Activated CD4-positive, alpha-beta T cell treated with anti-CD3 and anti-CD28 coated beads, Interleukin-2, amount 50 U/mL, for 24 hours (primary cell): ENCODE measurements around the gene RPTOR.

ENCODE experiments used
- DNase-seq, 2 donors: peaks; one replicate each; pipeline ENCODE4 v3.0.0-alpha.2; 2020; ENCODE audit warnings: low read depth in 1 of 2, low spot score in 1 of 2

RPTOR gene

DNA sequence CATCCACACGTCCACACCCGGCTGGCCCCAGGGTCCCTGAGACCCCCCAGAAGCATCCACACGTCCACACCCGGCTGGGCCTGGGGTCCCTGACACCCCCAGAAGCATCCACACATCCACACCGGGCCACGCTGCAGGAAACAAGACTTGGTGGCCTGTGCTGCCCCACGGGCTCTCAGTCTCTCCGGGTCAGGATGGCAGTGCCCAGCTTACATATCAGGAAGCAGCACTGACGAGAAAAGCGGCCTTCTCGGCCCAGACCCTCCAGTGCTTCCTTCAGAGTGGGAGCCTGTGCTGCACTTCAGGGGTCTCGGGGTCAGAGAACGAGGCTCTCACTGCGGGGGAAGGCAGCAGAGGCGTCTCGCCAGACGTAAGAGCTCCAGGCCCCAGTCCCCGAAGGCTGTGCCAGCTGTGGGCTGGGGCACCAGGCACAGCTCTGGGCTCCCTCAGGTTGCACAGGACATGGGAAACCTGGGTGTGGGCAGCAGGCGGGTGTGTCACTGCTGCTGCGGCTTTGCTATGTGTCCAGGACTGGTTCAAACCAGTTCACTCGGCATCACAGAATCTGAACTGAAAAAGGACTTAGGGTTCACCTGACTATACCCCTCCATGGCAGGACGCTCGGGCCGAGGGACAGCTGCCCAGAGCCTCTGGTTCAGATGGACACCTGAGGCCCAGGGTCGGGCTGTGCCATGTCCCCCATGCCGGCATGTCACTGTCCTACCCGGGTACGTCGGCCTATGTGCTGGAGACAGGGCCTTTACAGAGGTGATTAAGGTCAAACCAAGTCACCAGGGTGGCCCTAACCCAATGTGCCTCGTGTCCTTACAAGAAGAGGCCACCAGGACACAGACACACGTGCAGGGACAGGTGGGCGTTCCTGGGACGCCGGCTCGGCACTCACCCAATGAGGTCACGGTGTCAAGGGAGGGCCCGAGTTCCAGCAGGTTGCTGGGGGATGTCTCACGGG lies 406.8 kb downstream of the RPTOR start:
- DNase-seq = no peak

GRCh38 chr17:80952291-80952690 lies 407.7 kb downstream of the RPTOR start:
- no peak for DNase-seq

- DNase-seq = no peak
Measured at GRCh38 chr17:80953471-80954315, 409.1 kb downstream of the RPTOR start.

DNA sequence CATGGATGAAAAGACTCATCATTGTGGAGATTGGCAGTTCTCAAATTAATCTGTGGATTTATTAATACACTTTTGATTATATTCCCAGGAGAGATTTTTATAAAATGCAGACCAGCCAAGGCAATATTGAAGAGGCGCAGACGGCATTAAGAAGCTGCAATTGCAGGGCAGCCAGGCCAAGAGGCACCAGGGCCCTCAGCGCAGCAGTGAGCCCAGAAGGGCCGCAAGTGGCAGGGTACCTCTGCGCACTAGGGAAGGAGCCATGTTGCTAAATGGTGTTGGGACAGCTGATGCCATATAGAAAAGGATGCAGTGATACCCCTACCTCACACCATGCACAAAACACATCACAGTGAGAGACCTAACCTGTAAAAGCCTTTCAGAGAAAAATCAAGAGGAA lies 410.4 kb downstream of the RPTOR start:
- DNase-seq = no peak

GRCh38 chr17:80955671-80956280 lies 411.1 kb downstream of the RPTOR start:
- no peak for DNase-seq

GRCh38 chr17:80956321-80957190 lies 411.9 kb downstream of the RPTOR start:
- no peak for DNase-seq

DNA sequence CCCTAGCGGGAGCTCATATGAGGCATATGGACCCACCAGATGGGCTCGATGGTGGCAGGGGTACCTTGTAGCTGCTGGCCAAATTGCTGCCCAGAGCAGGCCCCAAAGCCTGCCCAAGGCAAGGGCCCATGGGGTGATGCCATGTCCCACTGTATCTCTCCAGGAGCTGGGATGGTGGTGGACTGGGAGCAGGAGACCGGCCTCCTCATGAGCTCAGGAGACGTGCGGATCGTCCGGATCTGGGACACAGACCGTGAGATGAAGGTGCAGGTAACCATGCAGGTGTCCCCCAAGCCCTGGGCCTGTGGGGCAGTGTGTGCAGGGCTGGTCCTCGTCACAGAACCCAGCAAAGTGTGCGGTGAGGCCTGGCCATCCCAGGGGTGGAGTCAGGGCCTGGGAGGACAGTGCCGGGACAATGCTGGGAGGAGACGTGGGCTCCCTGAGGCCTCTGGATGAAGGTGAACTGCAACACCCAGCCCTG lies 412.9 kb downstream of the RPTOR start:
- no peak for DNase-seq

GRCh38 chr17:80959330-80960036 lies 414.8 kb downstream of the RPTOR start:
- no peak for DNase-seq

DNA sequence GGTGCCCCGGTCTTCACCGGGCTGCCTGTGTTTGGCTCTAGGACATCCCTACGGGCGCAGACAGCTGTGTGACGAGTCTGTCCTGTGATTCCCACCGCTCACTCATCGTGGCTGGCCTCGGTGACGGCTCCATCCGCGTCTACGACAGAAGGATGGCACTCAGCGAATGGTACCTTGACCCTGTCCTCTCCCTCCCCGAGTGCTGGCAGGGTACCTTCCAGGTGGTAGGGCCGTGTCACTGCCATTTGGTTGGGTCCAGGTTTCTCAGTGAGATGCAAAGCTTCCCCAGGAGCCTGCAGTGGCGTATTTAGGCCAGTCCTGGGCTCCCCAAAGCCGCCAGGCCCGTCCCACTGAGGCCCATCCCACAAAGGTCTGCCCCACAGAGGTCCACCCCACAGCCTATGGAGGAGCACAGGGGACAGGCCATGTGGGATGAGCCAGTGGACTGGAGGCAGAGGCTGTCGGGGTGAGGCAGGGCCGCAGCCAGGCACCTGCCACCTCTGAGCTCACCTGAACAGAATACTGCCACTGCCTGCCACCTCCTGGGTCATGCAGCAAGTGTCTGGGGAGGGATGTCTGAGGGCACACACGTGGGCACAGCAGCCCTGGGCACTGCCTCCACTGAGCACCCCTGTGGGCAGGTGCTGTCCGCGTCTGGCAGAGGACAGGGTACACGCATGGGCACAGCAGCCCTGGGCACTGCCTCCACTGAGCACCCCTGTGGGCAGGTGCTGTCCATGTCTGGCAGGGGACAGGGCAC lies 415.6 kb downstream of the RPTOR start:
- no peak for DNase-seq

GRCh38 chr17:80960797-80961452 lies 416.3 kb downstream of the RPTOR start:
- no peak for DNase-seq

- no peak for DNase-seq
Measured at GRCh38 chr17:80961541-80962330, 417.1 kb downstream of the RPTOR start.

DNA sequence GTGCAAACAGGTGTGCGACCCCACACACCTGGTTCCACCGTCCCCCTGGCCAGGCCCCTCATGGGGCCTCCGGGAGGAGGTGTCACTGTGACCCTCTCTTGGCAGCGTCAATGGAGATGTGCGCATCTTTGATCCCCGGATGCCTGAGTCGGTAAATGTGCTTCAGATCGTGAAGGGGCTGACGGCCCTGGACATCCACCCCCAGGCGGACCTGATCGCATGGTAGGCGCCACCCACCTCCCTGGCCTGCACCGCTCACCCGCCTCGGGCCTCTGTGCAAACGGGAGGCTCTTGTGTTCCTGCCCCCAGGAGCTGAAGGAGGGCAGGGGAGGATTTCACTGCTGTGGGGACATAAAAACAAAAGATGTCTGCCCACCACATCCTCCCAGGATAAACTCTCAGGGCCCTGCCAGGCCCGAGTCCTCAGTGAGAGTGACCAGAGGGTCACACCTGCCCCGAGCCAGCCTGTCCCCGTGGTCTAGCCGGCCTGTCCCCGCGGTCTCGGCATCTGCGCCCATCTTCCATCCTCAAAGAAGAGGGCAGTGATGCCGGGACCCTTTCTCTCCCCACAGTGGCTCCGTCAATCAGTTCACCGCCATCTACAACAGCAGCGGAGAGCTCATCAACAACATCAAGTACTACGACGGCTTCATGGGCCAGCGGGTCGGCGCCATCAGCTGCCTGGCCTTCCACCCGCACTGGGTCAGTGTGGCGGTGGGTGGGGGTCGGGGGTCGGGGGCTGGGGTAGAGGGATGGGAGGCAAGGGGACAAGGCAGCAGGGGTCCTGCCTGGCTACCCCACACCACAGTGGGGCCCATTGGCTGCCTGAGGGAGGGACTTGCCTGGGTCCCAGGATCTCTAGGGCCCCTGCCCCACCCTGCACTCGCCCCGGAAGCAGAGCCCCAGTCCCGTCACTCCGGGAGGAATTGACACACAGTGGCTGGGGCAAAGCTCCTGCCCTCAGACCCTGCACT lies 418.0 kb downstream of the RPTOR start:
- DNase-seq = no peak

- no peak for DNase-seq
Measured at GRCh38 chr17:80963812-80964543, 419.3 kb downstream of the RPTOR start.

DNA sequence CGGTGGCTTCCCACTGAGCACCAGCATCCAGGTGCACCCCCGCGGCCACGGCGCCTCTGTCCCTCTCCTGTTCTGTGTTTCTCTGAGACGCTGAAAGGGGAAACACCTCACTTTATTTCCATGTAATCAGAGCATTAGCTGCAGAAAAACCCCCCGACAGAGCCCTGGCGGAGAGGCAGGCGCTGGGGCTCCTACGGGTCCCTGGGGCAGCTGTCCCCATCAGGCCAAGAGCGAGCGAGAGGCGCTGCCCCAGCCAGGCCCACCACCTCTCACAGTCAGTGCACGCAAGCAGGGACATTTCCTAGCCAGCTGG lies 419.9 kb downstream of the RPTOR start:
- DNase-seq = no peak

DNA sequence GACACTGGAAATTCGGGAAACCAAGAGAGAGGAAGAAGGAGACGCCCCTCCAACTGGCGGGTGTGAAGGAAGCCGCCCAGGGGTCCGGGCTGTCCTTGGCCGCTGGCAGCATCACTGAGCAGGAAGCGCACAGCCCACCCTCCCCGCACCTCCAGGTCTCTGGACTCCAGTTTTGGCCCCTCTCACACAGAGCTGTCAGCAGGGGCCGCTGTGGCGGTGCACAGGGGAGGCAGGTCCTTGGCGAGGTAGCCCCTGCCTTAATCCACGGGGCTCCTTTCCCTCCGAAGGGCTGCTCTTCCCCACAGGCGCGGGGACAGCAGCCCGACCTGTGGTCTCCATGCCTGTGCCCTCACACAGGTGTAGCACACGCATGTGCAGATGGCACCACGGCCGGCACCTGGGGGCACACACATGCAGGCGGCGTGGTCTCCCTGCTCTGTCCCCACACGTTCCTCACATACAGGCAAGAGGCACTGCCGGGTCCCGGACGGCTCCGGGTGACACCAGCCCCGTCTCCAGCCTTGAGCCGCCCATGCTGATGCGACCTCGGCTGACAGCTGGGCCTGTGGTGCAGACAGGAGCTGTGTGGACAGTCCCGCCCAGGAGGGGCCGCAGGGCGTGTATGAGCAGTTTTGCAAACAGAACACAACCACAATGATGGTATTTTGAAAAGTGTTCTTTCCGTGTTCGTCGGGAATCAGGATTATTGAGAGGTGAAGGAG lies 420.4 kb downstream of the RPTOR start:
- no peak for DNase-seq
